Esophagus squamous epithelium (tissue), 5 donors: ENCODE measurements around the gene NR2F1-AS1. TPM values are rescaled to one million over a fixed set of nuclear protein-coding genes. Genes with fewer than 3 reads are reported as not detected.

Source experiments
- DNase-seq: peaks from one replicate; lab custom pipeline; 2025; lab: John Stamatoyannopoulos, UW
- H3K27ac ChIP-seq, 4 donors: fragments of 200-600 bp; sonication (generic); one replicate each; pipeline ENCODE4 v1.5.1; 2016 to 2019; ENCODE audit warnings: mild to moderate bottlenecking in 1 of 4
- H3K27me3 ChIP-seq, 4 donors: fragments of 200-600 bp; sonication (generic); 1 replicate in 3 of 4; 2 replicates in 1 of 4; pipeline versions ENCODE4 v1.5.1 to v1.6.0; 2017 to 2021; ENCODE audit warnings: antibody characterized with exemption in 1 of 4
- H3K36me3 ChIP-seq, 3 donors: fragments of 200-600 bp; sonication (generic); one replicate each; pipeline ENCODE4 v1.5.1; 2016 to 2019
- H3K4me1 ChIP-seq, 3 donors: fragments of 200-600 bp; sonication (generic); one replicate each; pipeline ENCODE4 v1.5.1; 2017 to 2019
- H3K4me3 ChIP-seq, 4 donors: fragments of 200-600 bp; sonication (generic); 1 replicate in 3 of 4; 2 replicates in 1 of 4; pipeline ENCODE4 v1.5.1; 2016 to 2019; ENCODE audit warnings: mild to moderate bottlenecking in 2 of 4, moderate library complexity in 1 of 4
- H3K9me3 ChIP-seq, 3 donors: fragments of 200-600 bp; sonication (generic); one replicate each; pipeline ENCODE4 v1.5.1; 2016 to 2019
- CTCF ChIP-seq, 6 experiments: fragments of 450-650 bp in 4 of 6; fragments of 200-600 bp in 2 of 6; sonication (generic) in 2 of 6; IDR thresholded peaks; one replicate each; pipeline ENCODE4 v1.5.1; 2016 to 2019; ENCODE audit warnings: antibody characterized with exemption in 6 of 6, mild to moderate bottlenecking in 4 of 6, moderate library complexity in 4 of 6
- POLR2A ChIP-seq, 4 donors: fragments of 450-650 bp; IDR thresholded peaks; one replicate each; pipeline ENCODE4 v1.6.1; 2017; ENCODE audit warnings: antibody characterized with exemption in 4 of 4, mild to moderate bottlenecking in 4 of 4, moderate library complexity in 3 of 4
- WGBS, 2 donors: methylation state at CpG; one replicate each; pipeline ENCODE4 v1.1.5; 2018; 5-methylcytosine and 5-hydroxymethylcytosine counted together
- intact Hi-C: fragments of 100-400 bp; cut with DNase I; formaldehyde crosslinking; loops from one replicate; pipeline ENCODE4 v1.15.0; 2022
- total RNA-seq, 4 donors: library from RNA; depleted of rRNA; stranded (reverse); fragments of >200 nt; gene quantifications; one replicate each; pipeline ENCODE4 v1.1.0, GENCODE V29; 2016
- donor health status: DM: yes; HTN: yes; CAD: no.

The NR2F1-AS1 gene
- total RNA-seq, 4 donors from 2014 or later: 0.49 to 11.3 (median 1.5) TPM

GRCh38 chr5:93607367-93608258 is 26.6 kb upstream of the NR2F1-AS1 start:
- H3K4me3 ChIP-seq: peak overlapping the region in 1 of 4 donors; percentile 26
- H3K36me3 ChIP-seq: no peaks in the 10 kb centered on the region
- intact Hi-C loops: loop anchor here (10.0 kb wide), 1 partner anchor 187 kb away; no protein-coding TSS in a partner anchor
- no peak for DNase-seq
- TF ChIP-seq CTCF (IDR thresholded peaks at IDR 0.05): peak in 4 of 6 experiments; percentile 13 to 45 (median 32)
- no peak for TF ChIP-seq POLR2A (IDR thresholded peaks at IDR 0.05)
- H3K4me1 ChIP-seq: peaks cover 12 to 33% (median 13%) of the 10 kb centered on the region in 3 donors
- no peaks in the 10 kb centered on the region for H3K9me3 ChIP-seq
- peaks cover 7 to 100% (median 27%) of the 10 kb centered on the region in 4 donors for H3K27me3 ChIP-seq
- peak overlapping the region in 1 of 4 donors; percentile 17 for H3K27ac ChIP-seq
- 12 to 28% methylated on average over 13 to 19 of the region's 19 CpGs for WGBS, 2 donors

GRCh38 chr5:93606382-93606752 is 25.3 kb upstream of the NR2F1-AS1 start:
- peaks cover 6 to 23% (median 8%) of the 10 kb centered on the region in 3 donors for H3K4me1 ChIP-seq
- H3K9me3 ChIP-seq: no peaks in the 10 kb centered on the region
- intact Hi-C loops: loop anchor here (10.0 kb wide), 1 partner anchor 188 kb away; no protein-coding TSS in a partner anchor
- no peak overlapping the region for H3K27ac ChIP-seq
- TF ChIP-seq CTCF (IDR thresholded peaks at IDR 0.05) (no peak), POLR2A (IDR thresholded peaks at IDR 0.05) (no peak)
- no peaks in the 10 kb centered on the region for H3K36me3 ChIP-seq
- H3K27me3 ChIP-seq: peaks cover 7 to 100% (median 27%) of the 10 kb centered on the region in 4 donors
- DNase-seq: no peak
- no peak overlapping the region for H3K4me3 ChIP-seq

GRCh38 chr5:93604644-93605515 is 23.9 kb upstream of the NR2F1-AS1 start:
- peak overlapping the region in 2 of 4 donors; percentile 44 to 64 for H3K4me3 ChIP-seq

More at GRCh38 chr5:93604644-93605515, 23.9 kb upstream of the NR2F1-AS1 start:
- intact Hi-C loops: loop anchor here (10.0 kb wide), 1 partner anchor 190 kb away; no protein-coding TSS in a partner anchor
- H3K36me3 ChIP-seq: no peaks in the 10 kb centered on the region
- no peaks in the 10 kb centered on the region for H3K9me3 ChIP-seq
- peaks cover 4 to 100% (median 22%) of the 10 kb centered on the region in 4 donors for H3K27me3 ChIP-seq
- no peak for DNase-seq
- H3K27ac ChIP-seq: peak overlapping the region in 2 of 4 donors; percentile 43 to 74
- WGBS, 2 donors: 39 to 44% methylated on average over 9 to 10 of the region's 10 CpGs
- H3K4me1 ChIP-seq: peaks cover 6 to 24% (median 8%) of the 10 kb centered on the region in 3 donors
- TF ChIP-seq POLR2A (IDR thresholded peaks at IDR 0.05): no peak
- no peak for TF ChIP-seq CTCF (IDR thresholded peaks at IDR 0.05)
